ENCODE results near the gene BMPR2.
"Not testable (repeated sequence)": the region's sequence is repeated elsewhere in the genome, so short reads cannot be mapped to it uniquely, and the experiment has no call there.

BMPR2 gene

GRCh38 chr2:202375609-202376408, at the start of gene BMPR2:
TSS of gene BMPR2 (plus strand) at chr2:202376327. CDS start at chr2:202377475, 1,148 bp downstream.
- peak; percentile 72 for DNase-seq (ENCODE audit: low read depth)

- no peak for DNase-seq (ENCODE audit: low read depth)
Measured at GRCh38 chr2:202327858-202328257, 48.3 kb upstream of the BMPR2 start.

GRCh38 chr2:202335791-202336467, 40.2 kb upstream of the BMPR2 start:
- DNase-seq (ENCODE audit: low read depth) = no peak

GRCh38 chr2:202337151-202337550, 39.0 kb upstream of the BMPR2 start:
- DNase-seq (ENCODE audit: low read depth) = no peak

- DNase-seq (ENCODE audit: low read depth) = no peak
Measured at GRCh38 chr2:202337706-202338346, 38.3 kb upstream of the BMPR2 start.

- no peak for DNase-seq (ENCODE audit: low read depth)
Measured at GRCh38 chr2:202339071-202339870, 36.9 kb upstream of the BMPR2 start.

- no peak for DNase-seq (ENCODE audit: low read depth)
Measured at GRCh38 chr2:202344178-202344577, 31.9 kb upstream of the BMPR2 start.

- no peak for DNase-seq (ENCODE audit: low read depth)
Measured at GRCh38 chr2:202346180-202346579, 29.9 kb upstream of the BMPR2 start.

GRCh38 chr2:202353430-202353829, 22.7 kb upstream of the BMPR2 start:
- DNase-seq (ENCODE audit: low read depth) = no peak

GRCh38 chr2:202355993-202356505, 20.1 kb upstream of the BMPR2 start:
- DNase-seq (ENCODE audit: low read depth) = no peak

- not testable (repeated sequence) for DNase-seq (ENCODE audit: low read depth)
Measured at GRCh38 chr2:202358924-202359323, 17.2 kb upstream of the BMPR2 start.

GRCh38 chr2:202360646-202361045, 15.5 kb upstream of the BMPR2 start:
- no peak for DNase-seq (ENCODE audit: low read depth)

- no peak for DNase-seq (ENCODE audit: low read depth)
Measured at GRCh38 chr2:202361108-202361507, 15.0 kb upstream of the BMPR2 start.

- DNase-seq (ENCODE audit: low read depth) = no peak
Measured at GRCh38 chr2:202373490-202373889, 2.6 kb upstream of the BMPR2 start.

GRCh38 chr2:202374383-202374782, 1.7 kb upstream of the BMPR2 start:
- not testable (repeated sequence) for DNase-seq (ENCODE audit: low read depth)

GRCh38 chr2:202375033-202375608, 1.0 kb upstream of the BMPR2 start:
- no peak for DNase-seq (ENCODE audit: low read depth)

GRCh38 chr2:202376460-202377206, 506 bp downstream of the BMPR2 start:
- DNase-seq (ENCODE audit: low read depth) = peak; percentile 16

- no peak for DNase-seq (ENCODE audit: low read depth)
Measured at GRCh38 chr2:202377207-202377761, 1.2 kb downstream of the BMPR2 start.

GRCh38 chr2:202378001-202378400, 1.9 kb downstream of the BMPR2 start:
- DNase-seq (ENCODE audit: low read depth) = no peak

- DNase-seq (ENCODE audit: low read depth) = no peak
Measured at GRCh38 chr2:202378662-202379358, 2.7 kb downstream of the BMPR2 start.
